Esophagus squamous epithelium (tissue), 4 donors: ENCODE results near the gene NCAPG.
"Not testable (repeated sequence)": the region's sequence is repeated elsewhere in the genome, so short reads cannot be mapped to it uniquely, and the experiment has no call there.

Experiments used
- CTCF ChIP-seq, 6 experiments: fragments of 450-650 bp in 4 of 6; fragments of 200-600 bp in 2 of 6; sonication (generic) in 2 of 6; IDR thresholded peaks; one replicate each; pipeline ENCODE4 v1.5.1; 2016 to 2019; ENCODE audit warnings: antibody characterized with exemption in 6 of 6, mild to moderate bottlenecking in 4 of 6, moderate library complexity in 4 of 6
- POLR2A ChIP-seq, 4 donors: fragments of 450-650 bp; IDR thresholded peaks; one replicate each; pipeline ENCODE4 v1.6.1; 2017; ENCODE audit warnings: antibody characterized with exemption in 4 of 4, mild to moderate bottlenecking in 4 of 4, moderate library complexity in 3 of 4

- TF ChIP-seq POLR2A, CTCF (IDR thresholded peaks at IDR 0.05): not testable (repeated sequence)
These were observed 39.5 kb downstream of the NCAPG start for GRCh38 chr4:17850295-17850694.
